K562 (cell line): ENCODE measurements around the gene LSS. TPM values are rescaled to one million over a fixed set of nuclear protein-coding genes. Genes with fewer than 3 reads are reported as not detected.
A peak's percentile ranks its signal among the peaks of the same experiment; 100 is the strongest.

Experiments used
- CSDE1 ChIP-seq, 2 experiments: fragments of 450-650 bp; IDR thresholded peaks; 2 replicates each; pipeline ENCODE4 v1.6.1; 2016; ENCODE audit warnings: mild to moderate bottlenecking in 1 of 2
- E4F1 ChIP-seq: fragments of 250-450 bp; sonication (Bioruptor Pico); IDR thresholded peaks from 2 replicates; pipeline ENCODE4 v1.5.0; 2021; ENCODE audit warnings: mild to moderate bottlenecking, borderline replicate concordance
- FOXA1 ChIP-seq: fragments of 450-650 bp; IDR thresholded peaks from 2 replicates; pipeline ENCODE4 v1.6.1; 2016; ENCODE audit warnings: mild to moderate bottlenecking, borderline replicate concordance
- HDAC1 ChIP-seq, 2 experiments: fragments of 450-650 bp; IDR thresholded peaks; 2 replicates each; pipeline ENCODE4 v1.6.1; 2016 to 2017; ENCODE audit warnings: inconsistent platforms in 1 of 2, mild to moderate bottlenecking in 1 of 2, moderate library complexity in 1 of 2
- HDAC6 ChIP-seq: IDR thresholded peaks from 2 replicates; pipeline ENCODE4 v1.6.1; 2012; ENCODE audit warnings: low read depth, mild to moderate bottlenecking, control low read depth, inconsistent platforms, low read length, moderate library complexity
- HNRNPK ChIP-seq: fragments of 200-400 bp; formaldehyde crosslinking; IDR thresholded peaks from one replicate; pipeline ENCODE4 v1.6.1; 2018; ENCODE audit warnings: mild to moderate bottlenecking, low read depth, low read length; ENCODE audit not compliant: poor library complexity, severe bottlenecking
- KAT2B ChIP-seq: IDR thresholded peaks from one replicate; pipeline ENCODE4 v1.6.1; 2012; ENCODE audit warnings: low read depth, mild to moderate bottlenecking, control low read depth, inconsistent platforms, low read length, moderate library complexity
- MTA1 ChIP-seq: fragments of 450-650 bp; IDR thresholded peaks from 2 replicates; pipeline ENCODE4 v1.6.1; 2017; ENCODE audit warnings: borderline replicate concordance
- NFATC3 ChIP-seq: fragments of 450-650 bp; IDR thresholded peaks from 2 replicates; pipeline ENCODE4 v1.6.1; 2017; ENCODE audit warnings: mild to moderate bottlenecking
- NUFIP1 ChIP-seq: fragments of 450-650 bp; IDR thresholded peaks from 2 replicates; pipeline ENCODE4 v1.6.1; 2018; ENCODE audit not compliant: partially characterized antibody
- POLR3G ChIP-seq: IDR thresholded peaks from 2 replicates; pipeline ENCODE4 v1.6.1; 2011; ENCODE audit not compliant: insufficient read length, insufficient replicate concordance; ENCODE audit errors: extremely low read depth
- RHOXF2B ChIP-seq: fragments of 250-450 bp; sonication (Bioruptor Pico); conservative IDR thresholded peaks from 2 replicates; pipeline ENCODE4 v1.5.1; 2021
- SMAD4 ChIP-seq: fragments of 250-450 bp; sonication (Bioruptor Pico); conservative IDR thresholded peaks from 2 replicates; pipeline ENCODE4 v1.8.0; 2021; ENCODE audit warnings: inconsistent platforms, mild to moderate bottlenecking, moderate library complexity
- ZNF133 ChIP-seq: fragments of 250-450 bp; sonication (Bioruptor Pico); IDR thresholded peaks from 2 replicates; pipeline ENCODE4 v1.4.0; 2020; ENCODE audit warnings: mild to moderate bottlenecking
- polyA plus RNA-seq, 8 experiments: library from polyadenylated mRNA; depleted of rRNA in 4 of 8; stranded (reverse) in 5 of 8; unstranded in 3 of 8; fragments of >200 nt; fragmentation: Nextera tagmentation in 2 of 8; fragmentation: Illumina TruSeq in 1 of 8; extraction: Ambion mirVana in 2 of 8; extraction: Trizol in 1 of 8; gene quantifications; 2 replicates each; pipeline versions ENCODE4 v1.2.1 to v1.2.3, GENCODE V29; 2011 to 2014; ENCODE audit warnings: inconsistent platforms in 1 of 8, missing spikeins in 1 of 8
- total RNA-seq, 7 experiments: library from RNA; depleted of rRNA in 6 of 7; stranded (reverse); fragments of >200 nt in 6 of 7; fragmentation: Illumina TruSeq in 2 of 7; extraction: Trizol in 2 of 7; gene quantifications; 2 replicates each; pipeline versions ENCODE4 v1.2.1 to v1.2.3, GENCODE V29; 2011 to 2021; ENCODE audit warnings: low replicate concordance in 1 of 7
- TF ChIP-seq, protein P1 (sequence below), 2 experiments: fragments of 150-350 bp in 1 of 2; IDR thresholded peaks; 2 replicates each; pipeline ENCODE4 v1.6.1; 2012 to 2016; ENCODE audit warnings: low read depth in 2 of 2, low read length in 2 of 2, mild to moderate bottlenecking in 1 of 2, moderate library complexity in 1 of 2
- TF ChIP-seq, protein P2 (sequence below): fragments of 250-450 bp; sonication (Bioruptor Pico); IDR thresholded peaks from 2 replicates; pipeline ENCODE4 v1.4.0; 2020

The LSS gene
- total and polyA plus RNA-seq, 9 of the 15 experiments (the other 6 are each of a cell fraction or from before 2014, with no cell fraction given) = 2.2 to 89.5 (median 37.4) TPM

DNA sequence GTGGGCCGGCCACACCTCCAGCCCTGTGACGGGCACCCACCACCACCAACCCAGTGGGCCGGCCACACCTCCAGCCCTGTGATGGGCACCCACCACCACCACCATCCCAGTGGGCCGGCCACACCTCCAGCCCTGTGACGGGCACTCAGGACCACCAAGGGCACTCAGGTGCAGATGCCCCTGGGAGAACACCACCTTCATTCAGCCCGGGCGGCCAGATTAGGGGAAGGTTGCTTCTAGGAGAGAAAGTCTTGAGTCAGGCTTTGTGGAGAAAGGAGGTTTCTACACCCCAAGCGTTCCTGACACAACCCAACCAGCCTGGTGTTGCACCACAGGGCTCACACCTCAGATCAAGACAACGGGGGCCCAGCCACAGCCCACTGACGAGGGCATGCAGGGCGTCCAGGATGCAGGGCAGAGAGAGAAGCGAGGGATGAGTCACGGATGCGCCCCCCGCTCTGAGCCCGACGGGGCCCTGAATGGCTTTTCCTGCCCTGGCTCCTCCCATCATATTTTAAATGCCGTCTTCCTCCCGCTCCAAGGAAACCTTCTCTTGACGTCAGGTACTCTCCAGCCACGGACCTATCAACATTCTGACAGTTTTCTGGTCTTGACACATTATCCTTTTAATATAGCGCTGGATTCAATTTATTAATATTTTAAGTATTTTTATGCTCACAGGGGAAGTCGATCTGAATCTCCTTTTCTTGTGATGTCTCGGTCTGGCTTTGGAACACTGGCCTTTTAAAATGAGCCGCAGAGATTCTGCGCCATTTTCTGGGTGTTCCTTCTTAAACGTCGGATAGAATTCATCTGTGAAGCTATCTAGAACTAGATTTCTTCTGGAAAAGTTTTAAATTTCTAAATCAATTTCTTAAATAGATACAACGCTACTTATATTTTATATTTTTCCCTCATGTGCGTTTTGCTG, 43.7 kb downstream of the LSS start (continued):
- TF ChIP-seq E4F1 (CRISPR knock-in tag) = no peak
- TF ChIP-seq, protein P1, sequence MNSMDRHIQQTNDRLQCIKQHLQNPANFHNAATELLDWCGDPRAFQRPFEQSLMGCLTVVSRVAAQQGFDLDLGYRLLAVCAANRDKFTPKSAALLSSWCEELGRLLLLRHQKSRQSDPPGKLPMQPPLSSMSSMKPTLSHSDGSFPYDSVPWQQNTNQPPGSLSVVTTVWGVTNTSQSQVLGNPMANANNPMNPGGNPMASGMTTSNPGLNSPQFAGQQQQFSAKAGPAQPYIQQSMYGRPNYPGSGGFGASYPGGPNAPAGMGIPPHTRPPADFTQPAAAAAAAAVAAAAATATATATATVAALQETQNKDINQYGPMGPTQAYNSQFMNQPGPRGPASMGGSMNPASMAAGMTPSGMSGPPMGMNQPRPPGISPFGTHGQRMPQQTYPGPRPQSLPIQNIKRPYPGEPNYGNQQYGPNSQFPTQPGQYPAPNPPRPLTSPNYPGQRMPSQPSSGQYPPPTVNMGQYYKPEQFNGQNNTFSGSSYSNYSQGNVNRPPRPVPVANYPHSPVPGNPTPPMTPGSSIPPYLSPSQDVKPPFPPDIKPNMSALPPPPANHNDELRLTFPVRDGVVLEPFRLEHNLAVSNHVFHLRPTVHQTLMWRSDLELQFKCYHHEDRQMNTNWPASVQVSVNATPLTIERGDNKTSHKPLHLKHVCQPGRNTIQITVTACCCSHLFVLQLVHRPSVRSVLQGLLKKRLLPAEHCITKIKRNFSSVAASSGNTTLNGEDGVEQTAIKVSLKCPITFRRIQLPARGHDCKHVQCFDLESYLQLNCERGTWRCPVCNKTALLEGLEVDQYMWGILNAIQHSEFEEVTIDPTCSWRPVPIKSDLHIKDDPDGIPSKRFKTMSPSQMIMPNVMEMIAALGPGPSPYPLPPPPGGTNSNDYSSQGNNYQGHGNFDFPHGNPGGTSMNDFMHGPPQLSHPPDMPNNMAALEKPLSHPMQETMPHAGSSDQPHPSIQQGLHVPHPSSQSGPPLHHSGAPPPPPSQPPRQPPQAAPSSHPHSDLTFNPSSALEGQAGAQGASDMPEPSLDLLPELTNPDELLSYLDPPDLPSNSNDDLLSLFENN (IDR thresholded peaks at IDR 0.05; ENCODE audit: low read depth in 2 of 2, low read length in 2 of 2) = no peak
- TF ChIP-seq POLR3G = no peak
- TF ChIP-seq CSDE1 (IDR thresholded peaks at IDR 0.05) = no peak
- TF ChIP-seq HDAC1 (IDR thresholded peaks at IDR 0.05) = peak in 1 of 2 experiments; percentile 85; a peak in 2 of 4 replicates
- no peak for TF ChIP-seq RHOXF2B (CRISPR knock-in tag)
- no peak for TF ChIP-seq NFATC3
- TF ChIP-seq ZNF133 (CRISPR knock-in tag) = no peak
- TF ChIP-seq HNRNPK = no peak
- TF ChIP-seq, protein P2, sequence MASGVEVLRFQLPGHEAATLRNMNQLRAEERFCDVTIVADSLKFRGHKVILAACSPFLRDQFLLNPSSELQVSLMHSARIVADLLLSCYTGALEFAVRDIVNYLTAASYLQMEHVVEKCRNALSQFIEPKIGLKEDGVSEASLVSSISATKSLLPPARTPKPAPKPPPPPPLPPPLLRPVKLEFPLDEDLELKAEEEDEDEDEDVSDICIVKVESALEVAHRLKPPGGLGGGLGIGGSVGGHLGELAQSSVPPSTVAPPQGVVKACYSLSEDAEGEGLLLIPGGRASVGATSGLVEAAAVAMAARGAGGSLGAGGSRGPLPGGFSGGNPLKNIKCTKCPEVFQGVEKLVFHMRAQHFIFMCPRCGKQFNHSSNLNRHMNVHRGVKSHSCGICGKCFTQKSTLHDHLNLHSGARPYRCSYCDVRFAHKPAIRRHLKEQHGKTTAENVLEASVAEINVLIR (CRISPR knock-in tag) = no peak
- no peak for TF ChIP-seq FOXA1
- no peak for TF ChIP-seq NUFIP1
- no peak for TF ChIP-seq SMAD4
- no peak for TF ChIP-seq KAT2B
- TF ChIP-seq HDAC6 = no peak
- no peak for TF ChIP-seq MTA1
